COLO668 (cell line): ENCODE measurements around the gene KIF1A.
A peak's percentile ranks its signal among the peaks of the same experiment; 100 is the strongest.

Experiments
- DNase-seq: peaks from one replicate; lab custom pipeline; 2025; ENCODE audit not compliant: unreplicated experiment; lab: John Stamatoyannopoulos, UW

Gene KIF1A

GRCh38 chr2:240819126-240819857, 727 bp downstream of the KIF1A start:
- DNase-seq, result peak; percentile 83

- DNase-seq, result peak; percentile 72
These were observed 1.5 kb downstream of the KIF1A start for GRCh38 chr2:240818293-240819125.

DNA sequence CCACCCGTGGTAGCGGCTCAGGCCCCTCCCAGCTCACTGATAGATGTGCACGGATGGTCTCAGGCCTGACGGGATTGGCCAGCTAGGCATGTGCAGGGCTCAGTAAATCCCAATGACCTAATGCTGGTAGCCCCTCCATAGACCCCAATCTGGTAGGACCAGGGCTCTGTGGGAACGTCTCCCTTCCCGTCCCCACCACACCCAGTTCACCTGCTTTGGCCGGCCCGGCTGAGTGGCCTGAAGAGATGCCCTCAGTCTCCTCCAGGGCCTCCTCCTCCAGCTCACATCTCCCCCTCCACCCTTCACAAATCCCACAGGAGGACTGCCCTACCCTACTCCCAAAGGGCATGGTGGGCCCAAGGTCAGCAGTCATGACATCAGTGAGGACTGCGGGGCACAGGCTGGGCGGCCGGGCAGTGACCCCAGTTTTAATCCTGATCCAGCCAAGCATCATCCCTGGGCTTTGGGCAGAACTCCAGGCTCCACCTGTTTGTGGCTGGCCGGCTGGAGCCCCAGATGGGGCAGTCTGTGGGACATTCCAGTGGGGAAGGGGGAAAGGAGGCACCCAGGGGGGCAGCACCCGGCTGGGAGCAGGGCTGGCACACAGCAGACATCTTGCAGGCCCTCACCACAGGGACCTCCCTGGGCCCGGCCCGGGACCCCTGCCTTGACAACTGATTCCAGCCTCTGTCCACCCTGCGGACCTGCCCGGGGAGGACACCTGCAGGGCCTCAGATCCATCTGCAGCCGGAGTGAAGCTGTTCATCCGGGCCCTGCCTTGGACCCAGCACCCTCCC, 2.3 kb downstream of the KIF1A start:
- DNase-seq, result no peak

DNA sequence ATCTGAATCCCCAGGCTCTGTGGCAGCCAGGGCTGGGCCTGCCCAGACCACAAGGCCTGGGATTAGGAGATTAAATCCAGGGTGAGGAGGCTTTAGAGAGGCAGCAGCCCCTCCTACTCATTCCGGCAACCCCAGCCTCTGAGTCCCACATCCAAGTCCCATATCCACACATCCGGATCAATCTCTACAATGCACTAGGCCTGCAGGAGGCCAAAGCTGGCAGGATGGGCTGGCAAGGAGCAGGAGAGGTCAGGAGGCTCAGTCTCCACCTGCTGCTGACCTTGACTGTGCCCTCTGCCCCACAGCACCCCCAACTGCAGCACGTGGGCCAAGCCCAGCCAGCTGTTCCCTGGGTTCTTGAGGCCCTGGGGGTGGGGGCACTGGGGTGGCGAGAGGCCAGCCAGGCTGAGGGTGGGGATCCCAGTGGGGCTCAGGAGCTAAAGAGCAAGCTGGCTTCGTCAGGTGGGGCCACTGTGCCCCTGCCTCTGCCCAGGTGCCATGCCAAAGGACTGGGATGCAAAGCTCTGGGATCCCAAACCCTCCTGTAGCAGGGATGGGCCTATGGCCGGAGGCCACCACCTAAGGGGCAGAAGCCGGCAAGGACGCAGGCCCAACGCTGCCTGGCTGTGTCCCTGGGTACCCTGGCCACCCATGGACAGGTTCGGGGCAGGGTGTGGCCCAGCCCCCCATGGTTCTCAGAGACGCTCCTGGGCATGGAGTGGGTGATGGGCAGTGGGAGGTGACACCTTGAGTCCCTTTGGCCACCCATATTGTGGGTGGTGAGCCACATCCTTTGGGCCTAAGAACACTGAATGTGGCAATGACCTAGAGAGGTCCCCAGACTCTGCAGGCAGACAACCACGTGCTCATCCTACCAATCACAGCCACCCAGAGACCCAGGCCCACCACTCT, 3.2 kb downstream of the KIF1A start:
- no peak for DNase-seq

DNA sequence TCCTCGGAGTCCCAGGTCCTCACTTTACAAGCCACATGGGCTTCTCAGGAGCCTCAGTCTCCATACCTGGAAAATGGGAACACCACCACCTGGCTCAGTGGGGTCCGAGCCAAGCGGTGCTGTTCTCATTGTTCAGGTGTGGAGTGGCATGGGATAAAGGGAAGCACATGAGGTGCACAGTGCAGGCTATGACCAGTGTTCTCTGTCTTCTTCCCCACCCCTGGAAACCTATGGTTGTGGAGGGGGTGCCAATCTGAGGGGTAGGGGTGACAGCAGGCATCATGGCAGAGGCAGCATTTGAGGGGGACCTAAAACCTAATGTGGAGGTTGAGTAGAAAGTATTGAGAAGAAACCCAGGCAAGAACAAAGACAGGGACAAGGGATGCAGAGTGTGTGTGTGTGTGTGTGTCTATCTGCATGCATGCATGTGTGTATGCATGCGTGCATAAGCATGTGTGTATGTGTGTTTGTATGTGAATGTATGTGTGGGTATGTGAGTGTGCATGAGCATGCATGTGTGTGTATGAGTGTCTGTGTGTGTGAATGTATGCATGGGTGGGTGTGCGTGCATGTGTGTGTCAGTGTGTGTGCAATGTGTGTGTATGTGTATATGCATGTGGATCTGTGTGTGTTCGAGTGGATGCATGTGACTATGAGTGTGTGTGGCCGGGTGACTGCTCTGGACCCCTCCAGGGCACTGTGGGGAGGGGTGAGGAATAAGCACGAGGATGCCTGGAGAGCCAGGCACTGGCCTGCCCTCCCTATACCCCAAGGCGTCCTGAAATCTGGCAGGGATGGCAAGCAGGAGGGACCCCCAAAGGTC, 4.0 kb downstream of the KIF1A start:
- DNase-seq, result no peak

- no peak for DNase-seq
These were observed 4.9 kb downstream of the KIF1A start for GRCh38 chr2:240814946-240815760.

DNA sequence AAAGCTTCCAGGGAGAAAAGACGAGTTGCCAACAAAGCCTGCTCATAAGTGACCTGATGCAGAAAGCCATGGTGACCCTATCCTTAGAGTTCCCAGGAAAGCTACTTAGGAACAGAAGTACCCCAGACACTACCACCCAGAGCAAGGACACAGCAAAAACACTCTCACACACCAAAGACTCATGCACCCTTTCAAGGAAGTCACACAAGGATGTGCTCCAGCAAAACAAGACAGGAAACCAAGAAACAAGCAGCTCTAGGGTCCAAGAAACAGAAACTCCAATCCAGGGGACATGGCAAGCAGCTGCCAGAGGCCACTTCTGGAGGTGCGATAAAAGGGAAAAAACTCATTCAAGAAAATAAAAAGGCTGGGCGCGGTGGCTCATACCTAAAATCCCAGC, 5.7 kb downstream of the KIF1A start:
- no peak for DNase-seq

DNA sequence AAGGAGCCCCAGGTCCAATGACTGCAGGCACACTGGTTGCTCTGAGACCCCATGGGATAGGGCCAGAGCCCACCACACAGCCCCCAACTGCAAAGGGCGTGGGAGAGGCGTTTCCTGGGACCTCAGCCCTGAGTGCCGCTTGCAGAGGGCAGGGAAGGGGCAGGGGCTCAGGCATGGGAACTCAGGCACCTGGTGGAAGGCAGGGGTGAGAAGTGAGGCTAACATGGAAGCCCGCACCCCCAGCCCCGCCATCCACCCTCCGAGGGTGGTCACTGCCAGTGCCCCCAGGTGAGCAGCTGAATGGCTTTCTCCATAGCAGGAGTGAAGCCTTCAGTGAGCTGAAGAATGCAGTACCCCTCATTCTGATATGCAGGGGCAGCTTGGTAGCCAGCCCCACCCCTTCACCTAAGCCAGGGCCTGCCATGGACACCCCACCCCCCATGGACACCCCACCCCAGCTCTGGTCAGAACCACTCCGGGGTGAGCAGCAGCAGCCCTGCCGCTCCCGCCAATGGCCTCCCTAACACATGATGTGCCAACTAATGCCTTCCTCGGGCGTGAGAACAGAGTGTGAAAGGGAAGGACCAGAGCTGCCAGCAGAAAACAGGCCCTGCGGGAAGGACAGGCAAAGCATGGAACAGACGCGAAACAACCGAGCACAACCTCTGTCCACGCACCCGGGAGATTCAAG, 6.6 kb downstream of the KIF1A start:
- DNase-seq, result no peak

DNA sequence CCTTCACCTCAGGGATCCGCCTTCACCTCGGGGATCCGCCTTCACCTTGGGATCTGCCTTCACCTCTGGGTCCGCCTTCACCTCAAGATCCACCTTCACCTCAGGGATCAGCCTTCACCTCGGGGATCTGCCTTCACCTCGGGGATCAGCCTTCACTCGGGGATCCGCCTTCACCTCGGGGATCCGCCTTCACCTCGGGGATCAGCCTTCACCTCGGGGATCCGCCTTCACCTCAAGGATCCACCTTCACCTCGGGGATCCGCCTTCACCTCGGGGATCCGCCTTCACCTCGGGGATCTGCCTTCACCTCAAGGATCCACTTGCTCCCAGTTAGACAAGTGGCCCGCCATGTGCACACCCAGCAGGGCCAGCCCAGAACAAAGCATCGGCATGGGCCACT, 7.3 kb downstream of the KIF1A start:
- DNase-seq, result no peak

DNA sequence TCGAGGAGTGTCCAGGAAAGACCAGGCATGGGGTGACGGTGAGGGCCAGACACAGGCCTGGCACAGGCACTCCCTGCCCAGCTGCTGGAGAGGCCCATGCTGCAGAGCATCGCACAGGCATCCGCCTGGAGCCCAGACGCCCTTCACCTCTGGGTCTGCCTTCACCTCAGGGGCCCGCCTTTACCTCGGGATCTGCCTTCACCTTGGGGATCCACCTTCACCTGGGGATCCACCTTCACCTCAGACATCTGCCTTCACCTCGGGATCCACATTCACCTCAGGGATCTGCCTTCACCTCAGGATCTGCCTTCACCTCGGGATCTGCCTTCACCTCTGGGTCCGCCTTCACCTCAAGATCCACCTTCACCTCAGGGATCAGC, 7.7 kb downstream of the KIF1A start:
- no peak for DNase-seq

DNA sequence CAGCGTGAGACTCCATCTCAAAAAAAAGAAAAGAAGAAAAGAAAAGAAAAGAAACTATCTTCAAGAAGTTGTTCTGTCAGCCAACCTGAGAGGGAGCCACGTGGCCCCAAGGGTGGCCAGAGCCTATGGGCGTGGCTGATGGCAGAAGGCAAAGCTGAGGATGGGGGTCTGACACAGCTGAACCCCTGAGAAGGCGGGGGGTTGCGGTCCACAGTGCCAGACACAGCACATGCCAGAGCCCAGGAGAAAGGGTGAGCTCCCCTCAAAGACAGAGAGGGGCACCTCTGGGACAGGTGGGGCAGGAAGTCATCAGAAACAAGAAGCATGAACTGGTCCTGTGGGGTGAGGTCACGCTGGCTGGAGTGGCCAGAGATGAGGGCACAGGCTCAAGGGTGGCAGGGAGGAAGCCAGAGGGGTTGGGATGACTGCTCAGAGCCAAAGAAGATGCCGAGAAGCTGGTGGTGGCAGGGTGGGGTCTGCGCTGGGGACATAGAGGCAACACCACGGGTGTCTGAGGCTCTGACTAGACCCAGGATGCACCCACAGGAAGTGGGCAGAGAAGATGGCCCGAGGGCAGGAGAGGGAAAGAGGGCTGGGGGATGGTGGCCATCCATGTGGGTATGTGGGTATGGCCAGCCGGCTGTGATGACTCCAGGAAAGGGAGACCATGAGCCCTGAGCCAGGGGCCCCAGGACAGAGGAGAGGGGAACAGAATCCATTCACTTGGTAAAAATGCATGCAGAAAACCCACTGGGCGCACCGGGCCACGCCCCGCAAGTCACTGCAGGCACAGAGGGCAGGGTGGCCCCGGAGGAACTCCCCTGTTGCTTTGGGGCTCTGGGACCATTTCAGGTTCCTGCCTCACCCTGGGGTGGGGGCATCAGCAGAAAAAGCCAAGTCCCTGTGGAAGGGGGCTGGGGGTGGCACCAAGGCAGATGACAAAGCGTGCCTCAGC, 8.4 kb downstream of the KIF1A start:
- no peak for DNase-seq

DNA sequence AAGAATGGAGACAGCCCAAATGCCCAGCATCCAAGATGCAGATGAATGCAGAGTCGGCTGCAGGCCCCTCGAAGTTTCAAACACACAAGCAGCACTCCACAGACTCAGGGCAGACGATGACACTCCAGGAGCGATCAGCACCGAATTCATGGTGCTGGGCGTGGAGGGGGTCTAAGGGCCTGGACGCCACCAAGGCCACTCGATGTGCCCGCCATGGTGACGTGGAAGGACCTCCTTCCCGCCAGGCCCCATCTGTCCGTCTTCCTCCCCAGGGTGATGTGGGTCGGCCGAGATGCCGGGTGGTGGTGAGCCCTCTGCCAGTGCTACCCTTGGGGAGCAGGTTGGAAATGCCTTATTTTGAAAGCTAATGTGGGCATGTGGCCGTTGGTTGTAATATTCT, 9.4 kb downstream of the KIF1A start:
- DNase-seq, result no peak

- no peak for DNase-seq
These were observed 9.8 kb downstream of the KIF1A start for GRCh38 chr2:240810199-240810598.

DNA sequence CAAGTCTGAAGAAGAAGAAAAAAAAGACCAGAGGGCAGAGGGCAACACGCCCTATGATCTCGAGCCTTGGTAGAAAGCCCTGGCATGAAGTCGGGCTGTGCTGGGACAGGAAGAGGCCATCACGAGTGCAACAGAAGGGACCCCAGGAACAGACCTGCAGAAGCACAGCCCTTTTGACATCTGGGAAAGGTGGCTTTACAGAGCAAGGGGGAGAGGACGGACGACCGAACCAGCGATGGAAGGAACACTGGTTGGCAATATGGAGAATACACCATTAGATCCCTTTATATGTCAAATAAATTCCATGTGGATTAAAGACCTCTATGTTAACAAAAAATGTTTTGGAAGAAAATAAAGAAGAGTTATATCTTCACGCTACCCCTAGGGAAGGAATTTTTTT, 10.7 kb downstream of the KIF1A start:
- DNase-seq, result no peak

DNA sequence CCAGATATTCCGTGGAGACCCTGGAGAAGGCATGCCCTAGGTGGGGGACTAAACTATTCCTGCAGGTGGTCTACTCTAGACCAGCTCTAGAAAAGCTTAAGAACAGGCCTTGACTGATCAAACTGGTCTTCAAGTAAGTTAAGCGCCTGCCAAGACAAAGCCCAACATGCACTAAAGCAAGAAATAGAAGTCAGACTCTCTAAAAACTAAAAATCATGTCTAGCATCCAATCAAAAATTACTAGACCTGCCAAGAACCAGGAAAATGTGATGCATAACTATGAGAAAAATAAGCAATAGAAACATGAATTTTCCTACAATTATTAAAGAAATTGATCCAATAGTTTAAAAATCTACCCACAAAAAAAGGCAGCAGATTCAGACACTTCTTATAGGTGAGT, 13.6 kb downstream of the KIF1A start:
- no peak for DNase-seq

DNA sequence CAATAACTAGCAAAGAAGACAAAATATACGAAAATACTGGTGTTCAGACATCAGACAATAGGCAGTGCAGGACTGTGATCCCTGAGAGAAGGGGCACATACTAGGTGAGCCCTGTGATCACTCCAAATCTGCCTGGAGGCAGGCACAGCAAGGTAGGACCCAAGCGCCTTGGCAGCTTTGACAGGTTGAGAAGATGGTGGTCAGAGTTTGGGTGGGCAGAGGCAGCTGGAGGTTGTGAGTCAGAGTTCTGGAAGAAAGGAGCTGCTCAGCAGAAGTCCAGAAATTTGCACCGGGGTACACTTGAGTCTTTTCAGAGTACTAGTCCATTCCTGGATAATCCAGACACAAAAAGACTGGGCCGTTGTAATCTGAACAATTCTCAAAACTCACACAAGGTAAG, 14.0 kb downstream of the KIF1A start:
- no peak for DNase-seq

GRCh38 chr2:240803191-240803590, 16.8 kb downstream of the KIF1A start:
- no peak for DNase-seq
